NCI-H128 (cell line): ENCODE results near the gene TSPAN32.

Source experiments
- DNase-seq: peaks from one replicate; lab custom pipeline; 2025; ENCODE audit not compliant: unreplicated experiment; lab: John Stamatoyannopoulos, UW

Gene TSPAN32, protein sequence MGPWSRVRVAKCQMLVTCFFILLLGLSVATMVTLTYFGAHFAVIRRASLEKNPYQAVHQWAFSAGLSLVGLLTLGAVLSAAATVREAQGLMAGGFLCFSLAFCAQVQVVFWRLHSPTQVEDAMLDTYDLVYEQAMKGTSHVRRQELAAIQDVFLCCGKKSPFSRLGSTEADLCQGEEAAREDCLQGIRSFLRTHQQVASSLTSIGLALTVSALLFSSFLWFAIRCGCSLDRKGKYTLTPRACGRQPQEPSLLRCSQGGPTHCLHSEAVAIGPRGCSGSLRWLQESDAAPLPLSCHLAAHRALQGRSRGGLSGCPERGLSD

DNA sequence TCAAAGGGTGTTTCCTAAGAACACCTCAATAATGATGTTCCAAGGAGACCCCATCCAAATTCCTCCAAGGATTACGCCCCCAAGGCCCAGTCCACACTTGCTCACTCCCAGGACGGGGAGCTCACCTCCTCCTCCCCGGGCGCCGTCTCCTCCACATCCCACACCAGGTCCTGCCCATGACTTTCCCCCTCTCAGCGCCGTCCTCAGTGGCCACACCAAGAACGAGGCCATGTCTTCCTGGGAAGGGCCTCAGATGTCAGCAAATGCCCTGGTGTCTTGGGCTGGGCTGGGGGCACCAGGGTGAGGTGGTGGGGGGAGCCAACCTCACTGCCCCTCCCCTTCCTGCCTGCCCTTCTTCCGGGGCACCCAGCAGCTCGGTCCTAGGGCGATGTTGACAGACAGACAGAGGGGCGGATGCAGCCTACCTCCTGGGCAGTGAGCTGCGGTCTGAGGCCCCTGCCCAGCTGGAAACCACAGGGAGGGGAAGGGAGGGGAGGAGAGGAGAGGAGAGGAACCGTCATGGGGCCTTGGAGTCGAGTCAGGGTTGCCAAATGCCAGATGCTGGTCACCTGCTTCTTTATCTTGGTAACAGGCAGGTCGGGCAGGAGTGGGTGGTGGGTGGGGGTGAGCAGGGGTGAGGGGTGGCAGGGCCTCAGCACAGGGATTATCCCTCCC is at the start of gene TSPAN32, which contains the start of gene C11orf21:
TSS of gene TSPAN32 (plus strand) at position 383 of the 675 bp plus-strand sequence. CDS start at position 520, 137 bp downstream.
TSS of gene C11orf21 (minus strand) at position 288 of the 675 bp plus-strand sequence. CDS start at position 178, 110 bp downstream.
- DNase-seq, result no peak

DNA sequence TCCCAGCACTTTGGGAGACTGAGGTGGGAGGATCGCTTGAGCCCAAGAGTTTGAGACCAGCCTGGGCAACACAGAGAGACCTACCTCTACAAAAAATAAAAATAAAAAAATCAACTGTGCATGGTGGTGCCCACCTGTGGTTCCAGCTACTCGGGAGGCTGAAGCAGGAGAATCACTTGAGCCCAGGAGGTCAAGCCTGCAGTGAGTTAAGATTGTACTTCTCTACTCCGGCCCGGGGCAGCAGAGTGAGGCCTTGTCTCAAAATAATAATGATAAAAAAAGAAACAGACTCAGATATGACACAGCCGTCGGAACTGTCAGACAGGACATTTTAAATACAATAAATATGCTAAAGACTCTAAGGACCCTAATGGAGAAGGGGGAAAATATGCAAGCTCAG is 49.8 kb upstream of the TSPAN32 start:
- no peak for DNase-seq

DNA sequence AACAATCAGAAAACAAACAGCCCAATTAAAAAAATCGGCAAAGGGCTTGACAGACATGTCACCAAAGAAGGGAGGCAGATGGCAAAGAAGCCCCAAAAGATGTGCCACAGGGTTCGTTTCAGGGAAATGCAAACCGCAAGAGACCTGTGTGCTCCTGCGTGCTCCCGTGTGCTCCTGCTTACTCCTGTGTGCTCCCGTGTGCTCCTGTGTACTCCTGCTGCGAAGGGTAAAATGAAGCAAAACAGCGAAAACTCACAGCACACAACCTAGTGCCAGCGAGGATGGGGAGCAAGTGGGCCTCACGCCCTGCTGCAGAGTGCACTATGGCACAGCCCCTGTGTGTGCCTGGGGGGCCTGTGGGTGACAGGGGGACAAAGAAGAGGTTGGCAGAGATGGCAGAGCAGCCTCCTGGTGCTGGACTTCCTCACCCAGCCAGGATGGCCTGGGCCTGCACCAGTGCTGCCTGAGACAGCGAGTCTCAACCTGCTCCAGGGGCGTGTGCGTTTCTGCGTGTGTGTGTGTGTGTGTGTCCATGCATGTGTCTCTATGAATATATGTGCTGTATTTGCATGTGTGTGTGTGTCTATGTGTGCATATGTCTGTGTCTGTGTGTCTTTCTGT is 45.4 kb upstream of the TSPAN32 start:
- DNase-seq, result no peak

DNA sequence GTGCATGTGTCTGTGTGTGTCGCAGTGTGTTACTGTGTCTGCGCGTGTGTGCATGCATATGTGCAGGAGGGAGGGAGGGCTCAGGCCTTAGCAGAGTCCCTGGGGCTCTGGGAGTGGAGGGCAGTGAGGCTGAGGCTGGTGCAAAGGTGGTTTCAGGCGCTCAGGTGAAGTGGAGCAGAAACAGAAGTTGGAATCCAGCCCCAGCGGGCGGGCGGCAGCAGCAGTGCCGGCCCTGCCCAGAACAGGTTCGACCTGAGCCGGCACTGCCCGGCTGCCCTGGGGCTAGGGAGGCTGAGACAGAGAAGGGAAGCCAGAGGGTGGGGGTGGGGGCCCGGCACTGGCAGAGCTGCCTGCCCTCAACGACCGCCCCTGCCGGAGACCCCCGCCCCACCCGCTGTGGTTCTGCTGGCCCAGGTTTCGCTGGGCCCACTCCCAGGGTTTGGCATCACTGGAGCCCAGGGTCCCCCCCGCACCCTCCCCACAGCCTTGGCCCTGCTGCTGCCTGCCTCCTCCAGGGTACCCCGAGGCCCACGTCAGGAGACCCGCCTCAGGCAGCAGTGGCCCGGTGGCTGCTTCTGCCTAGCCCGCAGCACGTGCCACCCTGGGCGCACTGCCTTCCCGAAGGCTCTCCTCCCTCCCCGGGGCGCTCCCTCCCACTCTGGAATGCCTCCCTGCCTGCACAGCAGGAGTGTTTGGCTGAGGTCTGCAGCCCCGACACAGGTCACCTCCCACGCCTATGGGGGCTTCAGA is 44.7 kb upstream of the TSPAN32 start:
- no peak for DNase-seq

DNA sequence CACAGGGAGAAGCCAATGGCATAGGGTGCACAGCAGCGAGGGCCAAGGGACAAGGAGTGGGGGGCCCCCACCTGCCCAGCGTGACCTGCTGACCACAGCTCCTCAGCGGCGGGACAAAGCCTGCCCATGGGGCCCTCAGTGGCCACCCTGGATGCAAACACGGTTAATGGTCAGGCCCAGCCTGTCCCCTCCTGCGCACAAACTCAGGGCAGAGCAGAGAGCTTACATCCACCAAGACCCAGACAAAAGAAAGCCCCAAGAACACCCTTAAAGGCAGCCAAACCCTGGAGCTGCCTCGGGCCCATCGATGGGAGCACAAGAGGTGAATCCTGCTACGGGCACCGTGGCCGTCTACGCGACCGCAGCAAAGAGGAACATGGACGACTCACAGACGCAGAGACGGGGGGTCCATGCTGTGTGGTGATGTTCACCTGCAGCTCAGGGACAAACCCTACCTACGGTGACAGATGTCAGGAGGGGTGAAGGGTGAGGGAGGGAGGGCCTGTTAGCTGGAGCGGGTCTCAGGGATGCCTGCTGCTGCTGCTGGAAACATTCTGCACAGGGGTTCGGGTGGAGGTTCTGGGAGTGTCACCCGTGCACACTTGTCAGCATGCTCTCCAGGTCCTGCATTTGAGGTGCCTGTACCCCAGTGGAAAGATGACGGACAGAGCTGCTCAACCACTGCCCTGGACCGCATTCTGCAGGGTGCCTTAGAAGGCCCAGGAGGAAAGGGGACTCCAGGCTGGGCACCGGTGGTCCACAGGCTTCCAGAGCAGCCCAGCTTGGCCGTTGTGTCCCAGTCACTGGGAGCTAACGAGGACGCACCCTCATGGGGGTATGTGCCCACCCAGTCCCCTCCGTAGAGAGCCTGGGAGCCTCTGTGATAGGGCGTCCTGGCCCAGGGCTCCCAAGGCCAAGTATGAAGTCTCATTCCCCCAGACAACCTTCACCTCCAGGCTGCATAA is 43.0 kb upstream of the TSPAN32 start:
- no peak for DNase-seq

DNA sequence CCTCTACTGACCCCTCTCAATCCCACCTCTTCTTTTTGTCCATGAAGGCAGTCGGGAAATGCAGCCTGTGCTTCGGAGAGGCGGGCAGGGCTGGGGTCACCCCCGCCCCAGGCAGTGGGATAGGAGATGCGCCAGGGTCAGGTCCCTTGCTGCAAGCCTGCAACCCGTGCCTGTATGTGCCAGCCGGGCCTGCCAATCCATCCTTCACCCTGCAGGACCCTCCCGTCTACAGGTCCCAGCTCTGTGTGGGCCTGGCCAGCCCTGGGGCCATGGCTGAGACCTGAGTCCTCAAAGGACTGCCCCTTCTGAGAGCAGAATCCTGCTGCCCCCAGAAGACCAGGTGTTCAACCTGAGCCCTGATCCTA is 42.4 kb upstream of the TSPAN32 start:
- DNase-seq, result no peak

DNA sequence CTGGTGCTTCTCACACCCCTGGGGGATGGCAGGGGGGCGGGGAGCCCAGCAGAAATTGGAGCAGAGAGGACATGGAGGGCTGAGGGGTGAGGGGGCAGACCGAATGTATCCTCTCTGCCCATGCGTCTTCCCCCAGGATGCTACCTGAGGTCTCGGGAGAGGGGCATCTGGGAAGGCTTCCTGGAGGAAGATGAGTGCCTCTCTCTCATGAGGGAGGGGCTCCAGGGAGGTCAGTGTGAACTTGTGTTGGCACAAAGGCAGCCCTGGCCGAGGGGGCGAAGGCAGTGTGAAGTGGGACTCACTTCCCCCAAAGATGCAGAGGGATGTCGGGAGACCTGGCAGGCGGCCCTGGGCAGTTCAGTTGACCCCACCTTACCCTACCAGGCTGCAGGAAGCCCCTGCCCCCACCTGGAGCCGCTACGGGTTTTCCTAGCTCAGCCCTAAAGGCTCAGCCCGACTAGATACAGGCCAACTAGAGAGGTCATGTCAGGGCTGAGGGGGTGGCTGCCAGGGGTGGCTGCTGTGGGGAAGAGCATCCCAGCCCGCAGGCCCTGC is 41.8 kb upstream of the TSPAN32 start:
- DNase-seq, result no peak

DNA sequence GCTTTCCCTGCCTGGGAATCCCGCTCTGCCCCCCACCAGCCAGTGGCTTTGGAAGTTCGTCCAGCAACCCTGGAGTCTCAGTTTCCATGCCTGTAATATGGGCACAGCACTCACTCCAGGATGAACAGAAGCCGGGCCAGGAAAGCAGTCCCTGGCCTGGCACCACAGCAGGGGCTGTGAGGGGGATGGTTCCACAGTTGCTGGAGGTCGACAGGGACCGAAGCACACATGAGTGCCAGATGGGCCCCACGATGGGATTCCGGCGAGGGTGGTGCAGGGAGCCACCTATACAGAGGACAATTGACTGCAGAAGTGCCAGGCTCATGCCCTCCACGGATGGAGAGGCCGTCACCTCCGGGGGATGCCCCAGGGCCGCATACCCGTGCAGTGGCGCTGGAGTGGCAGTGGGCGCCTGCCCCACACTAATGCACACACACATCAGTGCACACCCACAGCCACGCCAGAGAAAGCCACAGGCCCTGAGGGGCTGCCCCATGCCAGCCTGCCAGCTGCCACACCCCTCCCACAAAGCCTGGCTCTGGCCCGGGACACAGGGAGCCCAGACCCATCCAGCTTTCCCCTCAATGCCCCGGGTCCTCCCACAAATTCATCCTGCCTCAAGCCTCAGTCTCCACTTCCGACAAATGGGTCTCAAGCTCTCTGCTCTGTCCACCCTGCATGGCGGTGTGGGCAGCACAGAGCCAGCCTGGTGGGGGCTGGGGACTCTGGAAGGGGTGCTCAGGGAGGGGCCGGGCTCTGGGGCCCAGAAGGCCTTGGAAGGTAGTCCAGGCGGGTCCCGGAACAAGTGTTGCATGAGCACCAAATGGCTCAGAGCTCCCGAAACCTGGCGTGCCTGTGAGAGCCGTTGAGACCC is 41.1 kb upstream of the TSPAN32 start:
- DNase-seq, result no peak

DNA sequence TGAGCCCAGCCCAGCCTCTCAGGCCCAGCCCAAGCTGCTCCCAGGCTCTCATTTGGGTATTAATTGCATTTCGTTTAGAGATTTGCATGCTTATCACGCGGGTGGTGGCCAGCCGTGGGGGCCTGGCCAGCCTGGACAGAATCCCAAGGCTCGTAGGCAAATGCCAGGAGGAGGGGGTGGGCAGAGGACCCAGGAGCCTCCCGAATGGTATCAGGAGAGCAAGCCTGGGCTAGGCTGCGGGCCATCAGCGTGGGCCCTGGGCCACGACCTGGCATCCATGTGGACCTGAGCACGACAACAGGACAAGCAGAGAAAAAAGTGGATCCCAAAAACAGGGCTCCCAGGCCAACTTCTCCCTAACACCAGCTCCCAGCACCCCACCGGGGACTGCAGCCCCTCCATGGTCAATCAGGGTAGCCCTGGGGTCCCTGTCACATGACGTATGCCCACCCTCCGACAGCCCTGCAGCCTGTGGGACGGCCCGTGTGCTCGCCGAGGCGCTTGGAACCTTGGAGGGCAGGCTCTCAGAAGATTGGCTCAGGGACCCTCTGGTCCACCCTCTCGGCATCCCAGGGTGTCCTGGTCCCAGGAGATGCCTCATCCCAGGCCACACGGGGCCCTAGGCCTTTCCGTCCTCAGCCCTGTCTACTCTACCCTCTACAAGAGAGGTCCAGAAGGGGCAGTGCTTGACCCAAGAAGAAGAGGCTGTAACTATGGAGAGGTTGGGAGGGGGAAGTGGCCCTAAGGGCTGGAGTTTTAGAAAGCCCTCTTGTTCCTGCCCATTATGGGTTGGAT is 40.2 kb upstream of the TSPAN32 start:
- DNase-seq, result no peak

DNA sequence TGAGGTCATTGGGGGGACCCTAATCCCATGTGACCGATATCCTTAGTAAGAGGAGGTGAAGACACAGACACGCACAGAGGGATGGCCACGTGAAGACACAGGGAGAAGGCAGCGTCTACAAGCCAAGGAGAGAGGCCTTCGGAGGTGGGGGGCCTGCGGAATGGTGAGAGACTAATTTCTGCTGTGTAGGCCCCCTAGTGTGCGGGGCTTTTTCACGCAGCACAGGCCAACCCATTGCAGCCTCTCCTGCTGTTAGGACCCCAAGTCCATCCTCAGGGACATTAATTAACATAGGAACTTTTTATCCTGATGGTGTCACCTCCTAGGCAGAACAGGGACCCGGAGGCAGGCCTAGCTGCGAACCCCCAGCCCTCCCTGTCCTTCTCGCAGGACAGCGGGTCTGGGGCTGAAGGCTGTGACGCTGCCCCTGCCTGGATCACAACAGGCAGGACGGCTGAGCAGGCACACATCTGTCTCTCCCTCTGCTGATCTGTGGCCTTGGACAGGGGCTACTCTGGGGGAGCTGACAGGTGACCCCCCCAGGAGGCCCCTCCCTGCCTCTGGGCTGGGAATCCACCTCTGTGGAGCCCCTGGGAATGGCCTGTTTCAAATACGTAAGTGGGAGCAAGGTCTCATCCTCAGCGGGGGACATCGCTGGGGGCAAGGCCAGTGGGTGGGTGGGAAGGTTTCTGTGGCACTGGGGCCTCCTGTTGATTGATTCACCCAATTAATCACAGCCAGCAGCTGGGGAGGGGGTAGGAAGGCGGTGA is 39.3 kb upstream of the TSPAN32 start:
- no peak for DNase-seq

DNA sequence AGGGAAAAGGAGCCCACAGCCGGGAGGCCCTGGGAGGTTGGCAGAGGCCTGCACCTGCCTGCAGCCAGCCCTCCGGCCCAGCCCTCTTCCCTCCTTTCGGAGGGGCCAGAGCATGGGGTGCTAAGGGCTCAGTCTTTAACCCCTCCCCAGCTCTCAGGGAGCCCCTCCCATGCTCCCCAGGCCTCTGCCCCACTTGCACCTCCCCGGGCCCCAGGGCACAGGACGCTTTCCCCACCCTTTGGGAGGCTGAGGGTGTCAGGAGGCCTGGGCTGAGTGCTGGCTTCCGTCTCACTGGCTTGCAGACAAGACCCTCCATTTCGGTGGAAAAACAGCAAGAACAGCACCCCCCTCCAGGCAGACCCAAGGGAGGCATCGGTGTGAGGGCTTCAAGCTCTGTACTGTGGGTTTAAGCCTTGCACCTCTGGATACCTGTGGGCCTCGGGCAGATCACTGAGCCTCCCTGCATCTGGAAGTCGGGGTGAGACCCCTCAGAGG is 38.7 kb upstream of the TSPAN32 start:
- DNase-seq, result no peak

DNA sequence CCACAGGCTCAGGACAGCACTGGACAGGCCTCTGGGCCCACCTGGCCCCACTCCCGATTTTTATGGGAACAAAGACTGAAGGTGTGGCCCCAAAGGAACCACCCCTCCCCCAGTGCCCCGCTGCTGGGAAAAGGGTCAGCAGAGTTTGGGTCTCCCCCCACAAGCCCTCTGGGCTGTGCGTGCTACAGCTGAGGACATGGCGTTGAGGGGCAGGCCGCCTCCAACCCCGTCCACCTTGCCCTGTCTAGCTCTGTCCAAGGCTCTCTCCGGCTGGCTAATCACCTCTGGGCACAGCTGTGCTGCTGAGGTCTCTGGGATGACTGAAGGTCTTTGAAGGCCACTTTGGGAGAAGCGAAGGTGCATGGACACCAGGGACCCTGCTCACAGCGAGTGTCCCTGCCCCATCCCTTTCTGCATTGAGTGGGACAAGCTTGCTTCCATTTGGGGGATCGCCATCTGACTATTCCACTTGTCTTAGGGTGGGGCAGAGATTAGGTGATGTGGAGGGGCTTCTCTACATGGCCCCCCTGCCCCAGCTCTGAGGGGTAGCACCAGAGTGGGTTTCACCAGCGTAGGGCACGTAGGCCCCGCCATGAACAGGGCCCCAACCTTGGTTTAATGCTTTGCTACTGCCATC is 38.0 kb upstream of the TSPAN32 start:
- no peak for DNase-seq

DNA sequence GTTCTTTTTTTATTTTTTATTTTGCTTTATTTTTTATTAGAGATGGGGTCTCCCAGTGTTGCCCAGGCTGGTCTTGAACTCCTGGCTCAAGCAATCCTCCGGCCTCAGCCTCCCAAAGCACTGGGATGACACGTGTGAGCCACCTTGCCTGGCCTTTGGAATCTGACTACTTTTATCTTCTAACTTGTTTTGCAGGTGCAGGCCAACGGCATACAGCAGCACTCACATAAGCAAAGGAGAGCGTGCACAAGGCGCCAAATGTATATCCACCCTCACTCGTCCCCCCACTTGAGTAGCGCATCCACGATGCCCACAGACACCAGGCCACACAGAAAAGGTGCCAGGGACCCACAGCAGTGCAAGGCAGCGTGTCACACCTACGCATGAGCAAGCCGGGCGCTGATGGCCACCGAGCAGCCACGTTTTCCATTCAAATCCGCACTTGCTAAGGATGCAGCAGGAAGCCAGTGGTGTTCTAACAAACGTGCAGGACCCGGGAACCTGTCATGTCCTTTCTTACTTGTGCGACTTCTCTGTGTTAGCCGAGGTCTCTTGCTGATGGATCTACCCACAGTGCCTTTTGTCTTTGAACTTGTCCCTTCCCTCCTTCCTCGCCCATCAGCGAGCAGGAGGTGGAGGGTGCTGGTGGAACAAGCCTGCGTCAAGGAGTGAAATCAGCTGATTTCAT is 37.3 kb upstream of the TSPAN32 start:
- DNase-seq, result no peak

DNA sequence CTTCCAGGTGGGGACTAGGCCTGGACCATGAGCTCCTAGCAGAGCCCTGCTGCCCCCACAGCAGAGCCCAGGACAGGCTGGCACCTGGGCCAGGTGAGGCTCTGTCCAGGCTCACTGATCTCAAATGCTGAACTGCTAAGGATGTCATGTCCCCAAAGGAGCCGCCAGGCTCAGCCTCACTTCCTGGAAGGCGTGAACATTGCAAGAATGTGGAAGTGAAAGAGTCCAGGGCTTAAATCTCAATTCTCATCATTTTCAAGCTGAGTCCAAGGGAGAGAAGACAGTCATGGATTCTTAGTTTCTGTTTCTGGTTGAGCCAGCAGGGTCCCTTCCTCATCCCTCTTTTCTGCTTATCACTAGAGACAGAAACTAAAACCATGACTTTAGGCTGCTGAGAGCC is 36.4 kb upstream of the TSPAN32 start:
- DNase-seq, result no peak

DNA sequence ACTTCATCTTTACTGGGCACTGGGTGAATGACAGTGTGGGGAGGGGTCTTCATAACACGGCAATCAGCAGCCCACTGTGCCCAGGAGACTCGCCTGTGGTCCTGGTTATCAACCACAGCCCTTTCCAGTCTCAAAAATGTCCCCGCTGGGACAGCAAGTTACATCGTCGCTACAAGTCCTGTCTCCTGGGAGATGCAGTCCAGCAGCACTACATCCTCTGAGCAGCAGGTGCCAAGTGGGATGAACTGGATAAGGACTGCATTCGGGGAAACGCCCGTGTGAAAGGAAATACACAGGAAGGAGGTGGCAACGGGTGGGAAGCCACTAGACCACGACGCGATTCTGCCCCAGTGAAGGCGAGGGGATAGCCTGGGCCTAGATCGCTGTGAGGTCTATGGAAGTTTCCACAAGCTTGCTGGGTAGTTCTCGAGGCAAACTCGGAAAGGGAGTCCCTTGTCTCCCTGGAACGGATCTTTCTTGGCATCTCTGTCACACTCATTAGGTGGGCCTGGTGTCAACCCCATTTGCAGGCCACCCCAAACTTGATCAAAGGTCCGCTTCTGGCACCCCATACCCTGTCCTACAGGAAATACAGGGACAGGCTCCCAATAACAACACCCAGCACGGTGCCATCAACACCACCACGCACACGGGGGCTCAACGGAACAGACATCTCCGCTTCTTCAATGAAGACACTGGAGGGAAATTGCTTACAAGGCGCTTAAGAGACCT is 35.8 kb upstream of the TSPAN32 start:
- no peak for DNase-seq
